ENCODE results near the gene FMR1.

DNA sequence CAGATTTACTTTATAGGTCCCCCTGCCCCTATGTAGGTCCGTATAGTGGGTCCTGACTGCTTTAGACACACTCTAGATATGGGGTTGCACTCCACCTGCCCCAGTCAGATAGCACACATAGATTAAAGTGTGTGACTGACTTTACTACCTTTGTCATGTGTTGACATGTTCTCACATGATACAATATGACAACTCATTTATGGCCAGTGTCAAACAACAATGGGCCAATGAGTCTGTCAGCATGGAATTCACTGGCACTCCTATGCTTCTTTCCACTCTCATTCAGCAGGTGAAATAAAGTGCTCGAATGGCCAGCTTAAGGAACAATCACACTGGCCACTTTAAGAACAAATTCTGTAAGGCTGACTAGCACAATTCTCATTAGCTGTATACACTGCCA, 45.6 kb downstream of the FMR1 start:
- TF ChIP-seq, protein P1, sequence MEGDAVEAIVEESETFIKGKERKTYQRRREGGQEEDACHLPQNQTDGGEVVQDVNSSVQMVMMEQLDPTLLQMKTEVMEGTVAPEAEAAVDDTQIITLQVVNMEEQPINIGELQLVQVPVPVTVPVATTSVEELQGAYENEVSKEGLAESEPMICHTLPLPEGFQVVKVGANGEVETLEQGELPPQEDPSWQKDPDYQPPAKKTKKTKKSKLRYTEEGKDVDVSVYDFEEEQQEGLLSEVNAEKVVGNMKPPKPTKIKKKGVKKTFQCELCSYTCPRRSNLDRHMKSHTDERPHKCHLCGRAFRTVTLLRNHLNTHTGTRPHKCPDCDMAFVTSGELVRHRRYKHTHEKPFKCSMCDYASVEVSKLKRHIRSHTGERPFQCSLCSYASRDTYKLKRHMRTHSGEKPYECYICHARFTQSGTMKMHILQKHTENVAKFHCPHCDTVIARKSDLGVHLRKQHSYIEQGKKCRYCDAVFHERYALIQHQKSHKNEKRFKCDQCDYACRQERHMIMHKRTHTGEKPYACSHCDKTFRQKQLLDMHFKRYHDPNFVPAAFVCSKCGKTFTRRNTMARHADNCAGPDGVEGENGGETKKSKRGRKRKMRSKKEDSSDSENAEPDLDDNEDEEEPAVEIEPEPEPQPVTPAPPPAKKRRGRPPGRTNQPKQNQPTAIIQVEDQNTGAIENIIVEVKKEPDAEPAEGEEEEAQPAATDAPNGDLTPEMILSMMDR (IDR thresholded peaks at IDR 0.05; ENCODE audit: poor library complexity), result no peak
- TF ChIP-seq EZH2phosphoT487 (IDR thresholded peaks at IDR 0.05; ENCODE audit: low read depth, severe bottlenecking, unreplicated experiment) (no peak), EZH2 (IDR thresholded peaks at IDR 0.05; ENCODE audit: borderline replicate concordance) (no peak)
